SU-DHL-6 (cell line): ENCODE results near the gene SERPINA12.

ENCODE experiments used
- H2AFZ ChIP-seq: fragments of 200-600 bp; sonication (generic); 2 replicates; pipeline ENCODE4 v1.6.1; 2014; ENCODE audit warnings: low read depth, mild to moderate bottlenecking, moderate library complexity, mixed read lengths, antibody characterized with exemption, low read length; ENCODE audit not compliant: severe bottlenecking
- H3F3A ChIP-seq: fragments of 200-600 bp; shearing (Covaris generic); 2 replicates; pipeline ENCODE4 v1.6.0; 2016; ENCODE audit warnings: antibody characterized with exemption, mild to moderate bottlenecking; ENCODE audit not compliant: insufficient read depth
- H3K27ac ChIP-seq: fragments of 200-600 bp; sonication (generic); 2 replicates; pipeline ENCODE4 v1.5.1; 2016; ENCODE audit warnings: low read depth, mild to moderate bottlenecking, low read length, moderate library complexity, mixed read lengths
- H3K27me3 ChIP-seq: fragments of 200-600 bp; sonication (generic), shearing (Covaris generic); 2 replicates; pipeline ENCODE4 v1.6.0; 2014; ENCODE audit warnings: mild to moderate bottlenecking, low read length
- H3K36me3 ChIP-seq: fragments of 200-600 bp; sonication (generic); 2 replicates; pipeline ENCODE4 v1.6.1; 2014; ENCODE audit warnings: mild to moderate bottlenecking, low read length, mixed read lengths
- H3K4me2 ChIP-seq: fragments of 300-600, 200-600 bp; shearing (Covaris generic), sonication (generic); 2 replicates; pipeline ENCODE4 v1.6.0; 2014; ENCODE audit warnings: low read length, low read depth, mild to moderate bottlenecking; ENCODE audit not compliant: poor library complexity, severe bottlenecking
- H3K4me3 ChIP-seq: fragments of 200-600 bp; sonication (generic); 2 replicates; pipeline ENCODE4 v1.5.1; 2014; ENCODE audit warnings: antibody characterized with exemption, low read length, mild to moderate bottlenecking, mixed read lengths; ENCODE audit not compliant: insufficient read depth, poor library complexity, severe bottlenecking
- H3K79me2 ChIP-seq: fragments of 200-600 bp; sonication (generic); 2 replicates; pipeline ENCODE4 v1.6.1; 2014; ENCODE audit warnings: mild to moderate bottlenecking, low read length, moderate library complexity; ENCODE audit not compliant: insufficient read depth
- H3K9ac ChIP-seq: fragments of 200-600 bp; sonication (generic); 2 replicates; pipeline ENCODE4 v1.7.0; 2014; ENCODE audit warnings: mild to moderate bottlenecking, low read length
- H3K9me2 ChIP-seq: fragments of 200-600 bp; sonication (generic); replicated peaks from 2 replicates; pipeline ENCODE4 v1.6.1; 2014; ENCODE audit warnings: low read length; ENCODE audit not compliant: insufficient read depth
- H3K9me3 ChIP-seq: fragments of 200-600 bp; sonication (generic); 2 replicates; pipeline ENCODE4 v1.6.1; 2014; ENCODE audit warnings: low read length, mixed read lengths; ENCODE audit not compliant: insufficient read depth
- H4K20me1 ChIP-seq: fragments of 200-600 bp; sonication (generic); 2 replicates; pipeline ENCODE4 v1.6.1; 2014; ENCODE audit warnings: low read depth, mild to moderate bottlenecking, antibody characterized with exemption, low read length, moderate library complexity, mixed read lengths
- EZH2phosphoT487 ChIP-seq: fragments of 200-600 bp; sonication (generic), shearing (Covaris generic); conservative IDR thresholded peaks from 2 replicates; pipeline ENCODE4 v1.6.1; 2018; ENCODE audit warnings: mild to moderate bottlenecking, antibody characterized with exemption, low read length, moderate library complexity, mixed read lengths
- TF ChIP-seq, protein P1 (sequence below): fragments of 200-600 bp; sonication (generic); IDR thresholded peaks from one replicate; pipeline ENCODE4 v1.5.1; 2017; ENCODE audit warnings: antibody characterized with exemption, mild to moderate bottlenecking, low read length, moderate library complexity; ENCODE audit not compliant: insufficient read depth, poor library complexity, severe bottlenecking

SERPINA12 gene

DNA sequence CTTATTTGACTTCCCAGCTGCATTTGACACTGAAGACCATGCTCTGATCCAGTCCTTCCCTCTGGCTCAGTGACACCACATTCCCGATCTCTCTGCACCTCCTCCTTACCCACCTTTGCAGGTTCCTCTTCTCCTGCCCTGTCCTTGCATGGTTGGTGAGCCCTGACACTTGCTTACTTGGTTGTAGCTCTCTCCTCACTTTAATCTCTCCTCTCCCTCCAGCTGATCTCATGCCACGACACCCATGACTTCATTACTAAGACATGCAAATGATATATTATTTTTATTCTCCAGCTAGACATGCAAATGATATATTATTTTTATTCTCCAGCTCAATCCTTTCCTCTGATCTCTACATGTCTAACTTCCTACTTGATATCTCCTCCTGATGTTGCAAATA is 33.2 kb downstream of the SERPINA12 start, which contains the start of gene SERPINA9:
SERPINA9 (minus strand) TSS at position 175 of the 400 bp plus-strand sequence. CDS start 6,357 bp downstream, outside the sequence.
- no peak for TF ChIP-seq EZH2phosphoT487
- TF ChIP-seq, protein P1, sequence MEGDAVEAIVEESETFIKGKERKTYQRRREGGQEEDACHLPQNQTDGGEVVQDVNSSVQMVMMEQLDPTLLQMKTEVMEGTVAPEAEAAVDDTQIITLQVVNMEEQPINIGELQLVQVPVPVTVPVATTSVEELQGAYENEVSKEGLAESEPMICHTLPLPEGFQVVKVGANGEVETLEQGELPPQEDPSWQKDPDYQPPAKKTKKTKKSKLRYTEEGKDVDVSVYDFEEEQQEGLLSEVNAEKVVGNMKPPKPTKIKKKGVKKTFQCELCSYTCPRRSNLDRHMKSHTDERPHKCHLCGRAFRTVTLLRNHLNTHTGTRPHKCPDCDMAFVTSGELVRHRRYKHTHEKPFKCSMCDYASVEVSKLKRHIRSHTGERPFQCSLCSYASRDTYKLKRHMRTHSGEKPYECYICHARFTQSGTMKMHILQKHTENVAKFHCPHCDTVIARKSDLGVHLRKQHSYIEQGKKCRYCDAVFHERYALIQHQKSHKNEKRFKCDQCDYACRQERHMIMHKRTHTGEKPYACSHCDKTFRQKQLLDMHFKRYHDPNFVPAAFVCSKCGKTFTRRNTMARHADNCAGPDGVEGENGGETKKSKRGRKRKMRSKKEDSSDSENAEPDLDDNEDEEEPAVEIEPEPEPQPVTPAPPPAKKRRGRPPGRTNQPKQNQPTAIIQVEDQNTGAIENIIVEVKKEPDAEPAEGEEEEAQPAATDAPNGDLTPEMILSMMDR, result no peak
- no peaks in the 10 kb centered on the region for H4K20me1 ChIP-seq
- H3K9me2 ChIP-seq, result no peaks in the 10 kb centered on the region
- H3K4me3 ChIP-seq, result peak within 1 kb of the TSS; percentile 58
- H2AFZ ChIP-seq, result no peak within 1 kb of the TSS
- peak within 1 kb of the TSS; percentile 59 for H3K4me2 ChIP-seq
- peaks cover 5% of the 10 kb centered on the region; the same call in 1 of the 2 replicates for H3K36me3 ChIP-seq
- H3K9ac ChIP-seq, result peak within 1 kb of the TSS; percentile 80
- peak within 1 kb of the TSS; percentile 99 for H3K27ac ChIP-seq
- H3K79me2 ChIP-seq, result peaks cover 42% of the 10 kb centered on the region
- no peaks in the 10 kb centered on the region for H3K27me3 ChIP-seq
- H3K9me3 ChIP-seq, result peaks cover 4% of the 10 kb centered on the region; the same call in 1 of the 2 replicates
- peaks cover 28% of the 10 kb centered on the region for H3F3A ChIP-seq

DNA sequence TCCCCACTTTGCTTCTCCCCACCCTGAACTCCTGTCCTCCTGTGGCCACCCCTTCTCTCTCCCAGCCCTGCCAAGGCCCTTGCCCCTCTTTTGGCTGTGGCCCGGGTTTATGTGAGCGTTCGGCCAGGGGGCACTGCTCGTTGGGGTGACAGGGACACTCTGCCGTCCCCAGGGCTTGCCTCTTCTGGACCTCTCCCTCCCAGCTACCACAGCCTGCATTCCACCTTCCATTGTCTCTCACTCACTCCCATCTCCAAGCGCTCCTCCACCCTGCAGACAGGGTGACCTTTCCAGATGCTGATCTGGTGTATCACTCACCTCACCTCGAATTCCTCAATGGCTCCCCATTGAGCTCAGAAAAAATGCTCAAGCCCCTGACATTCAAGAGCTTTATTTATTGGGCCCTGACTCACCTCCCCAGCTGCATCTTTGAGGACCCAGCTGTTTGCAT is 34.7 kb downstream of the SERPINA12 start:
- peak overlapping the region; percentile 80 for H3K9ac ChIP-seq
- no peak overlapping the region for H2AFZ ChIP-seq
- no peaks in the 10 kb centered on the region for H4K20me1 ChIP-seq
- H3K9me2 ChIP-seq, result no peaks in the 10 kb centered on the region
- H3K4me2 ChIP-seq, result peak overlapping the region; percentile 59
- H3K27ac ChIP-seq, result peak overlapping the region; percentile 99
- H3K4me3 ChIP-seq, result peak overlapping the region; percentile 58
- H3K36me3 ChIP-seq, result peaks cover 5% of the 10 kb centered on the region; the same call in 1 of the 2 replicates
- peaks cover 4% of the 10 kb centered on the region; the same call in 1 of the 2 replicates for H3K9me3 ChIP-seq
- no peaks in the 10 kb centered on the region for H3K27me3 ChIP-seq
- no peak for TF ChIP-seq EZH2phosphoT487
- TF ChIP-seq, protein P1, result no peak
- peaks cover 46% of the 10 kb centered on the region for H3K79me2 ChIP-seq
- peaks cover 32% of the 10 kb centered on the region for H3F3A ChIP-seq

DNA sequence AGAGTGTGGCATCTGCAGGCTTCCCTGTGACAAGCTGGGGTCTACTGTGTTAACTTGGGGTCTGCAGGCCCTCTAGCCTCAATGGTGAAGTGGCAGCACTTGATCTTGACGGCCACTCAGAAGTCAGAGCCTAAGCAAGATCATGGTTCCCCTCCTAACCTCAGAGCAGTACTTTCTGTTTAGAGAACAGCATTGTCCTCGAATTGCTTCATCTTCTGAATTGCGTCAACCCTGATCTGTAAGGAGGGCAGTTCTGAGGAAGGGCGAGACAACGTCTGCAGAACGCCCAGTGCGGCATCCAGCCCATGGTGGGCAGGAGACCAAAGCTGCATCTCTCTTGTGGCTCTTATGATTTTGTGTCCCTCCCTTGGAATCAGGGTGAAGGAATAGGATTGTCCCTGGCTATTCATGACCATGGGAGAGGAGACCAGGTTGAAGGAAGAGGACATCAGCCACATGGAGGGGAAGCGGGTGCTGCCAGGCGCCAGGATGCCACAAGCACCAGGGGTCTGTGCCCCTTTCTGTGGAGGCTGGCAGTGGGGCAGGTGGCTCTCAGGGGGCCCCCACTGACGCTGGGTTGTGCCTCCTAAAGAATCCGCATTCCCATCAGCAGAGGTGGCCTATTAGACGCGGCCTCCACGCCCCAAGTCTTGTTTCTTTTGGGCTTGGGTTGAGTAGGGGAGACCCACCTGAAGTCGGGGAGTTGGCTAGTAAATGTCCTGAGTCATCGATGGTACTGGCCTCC is 35.4 kb downstream of the SERPINA12 start:
- peaks cover 3% of the 10 kb centered on the region; the same call in 1 of the 2 replicates for H3K9me3 ChIP-seq
- H3K4me2 ChIP-seq, result peak overlapping the region; percentile 59
- H3K4me3 ChIP-seq, result peak overlapping the region; percentile 58
- TF ChIP-seq, protein P1, result no peak
- TF ChIP-seq EZH2phosphoT487, result no peak
- peaks cover 7% of the 10 kb centered on the region; the same call in 1 of the 2 replicates for H3K36me3 ChIP-seq
- peak overlapping the region; percentile 99 for H3K27ac ChIP-seq
- H3F3A ChIP-seq, result peaks cover 32% of the 10 kb centered on the region
- H3K9me2 ChIP-seq, result no peaks in the 10 kb centered on the region
- no peaks in the 10 kb centered on the region for H3K27me3 ChIP-seq
- peaks cover 46% of the 10 kb centered on the region for H3K79me2 ChIP-seq
- H3K9ac ChIP-seq, result peak overlapping the region; percentile 80
- H4K20me1 ChIP-seq, result no peaks in the 10 kb centered on the region
- H2AFZ ChIP-seq, result no peak overlapping the region
